Sigmoid colon (tissue), 3 donors: ENCODE data around the gene GPR42.

Source experiments
- POLR2A ChIP-seq, 2 donors: fragments of 450-650 bp; IDR thresholded peaks; one replicate each; pipeline ENCODE4 v1.6.1; 2016; ENCODE audit warnings: antibody characterized with exemption in 2 of 2, mild to moderate bottlenecking in 2 of 2, moderate library complexity in 2 of 2
- TF ChIP-seq, protein P1 (sequence below), 4 experiments: fragments of 450-650 bp in 3 of 4; fragments of 200-600 bp in 1 of 4; IDR thresholded peaks; one replicate each; pipeline ENCODE4 v1.5.1; 2016 to 2019; ENCODE audit warnings: antibody characterized with exemption in 4 of 4, mild to moderate bottlenecking in 3 of 4, moderate library complexity in 2 of 4

DNA sequence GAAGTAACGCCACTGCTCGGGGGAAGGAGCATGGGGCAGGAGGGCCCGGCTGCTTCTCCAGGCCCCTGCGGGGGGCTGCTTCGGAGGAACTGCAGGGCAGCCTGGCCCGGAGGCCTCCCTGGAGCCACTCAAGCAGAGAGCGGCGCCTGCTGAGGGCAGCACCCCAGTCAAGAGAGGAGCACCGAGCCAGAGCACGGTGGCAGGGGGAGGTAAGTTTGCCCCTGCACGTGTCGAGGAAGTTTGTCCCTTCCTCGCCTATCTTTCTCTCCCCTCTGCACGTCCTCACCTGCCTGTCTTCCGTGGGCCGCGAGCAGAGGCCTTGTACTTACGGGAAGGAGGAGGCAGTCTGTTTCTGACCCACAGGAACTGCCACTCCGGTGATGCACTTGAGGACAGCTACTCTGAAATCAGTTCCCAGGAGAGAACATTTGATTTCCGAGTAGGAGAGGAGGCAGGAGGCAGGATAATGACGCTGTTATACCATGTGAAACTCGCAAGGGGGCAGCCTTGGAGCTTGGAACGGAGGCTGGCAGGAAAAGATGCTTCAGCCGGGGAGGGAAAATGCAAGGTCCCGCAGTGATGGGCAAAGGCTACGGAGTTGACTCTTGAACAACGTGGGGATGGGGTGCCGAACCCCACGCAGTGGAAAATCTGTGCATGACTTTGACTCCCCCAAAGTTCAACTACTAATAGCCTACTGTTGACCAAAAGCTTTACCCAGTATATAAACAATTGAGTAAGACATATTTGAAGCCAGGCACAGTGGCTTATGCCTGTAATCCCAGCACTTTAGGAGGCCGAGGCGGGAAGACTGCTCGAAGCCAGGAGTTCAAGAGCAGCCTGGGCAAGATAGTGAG is 18.2 kb upstream of the GPR42 start:
- no peak for TF ChIP-seq POLR2A (IDR thresholded peaks at IDR 0.05)
- TF ChIP-seq, protein P1, sequence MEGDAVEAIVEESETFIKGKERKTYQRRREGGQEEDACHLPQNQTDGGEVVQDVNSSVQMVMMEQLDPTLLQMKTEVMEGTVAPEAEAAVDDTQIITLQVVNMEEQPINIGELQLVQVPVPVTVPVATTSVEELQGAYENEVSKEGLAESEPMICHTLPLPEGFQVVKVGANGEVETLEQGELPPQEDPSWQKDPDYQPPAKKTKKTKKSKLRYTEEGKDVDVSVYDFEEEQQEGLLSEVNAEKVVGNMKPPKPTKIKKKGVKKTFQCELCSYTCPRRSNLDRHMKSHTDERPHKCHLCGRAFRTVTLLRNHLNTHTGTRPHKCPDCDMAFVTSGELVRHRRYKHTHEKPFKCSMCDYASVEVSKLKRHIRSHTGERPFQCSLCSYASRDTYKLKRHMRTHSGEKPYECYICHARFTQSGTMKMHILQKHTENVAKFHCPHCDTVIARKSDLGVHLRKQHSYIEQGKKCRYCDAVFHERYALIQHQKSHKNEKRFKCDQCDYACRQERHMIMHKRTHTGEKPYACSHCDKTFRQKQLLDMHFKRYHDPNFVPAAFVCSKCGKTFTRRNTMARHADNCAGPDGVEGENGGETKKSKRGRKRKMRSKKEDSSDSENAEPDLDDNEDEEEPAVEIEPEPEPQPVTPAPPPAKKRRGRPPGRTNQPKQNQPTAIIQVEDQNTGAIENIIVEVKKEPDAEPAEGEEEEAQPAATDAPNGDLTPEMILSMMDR (IDR thresholded peaks at IDR 0.05): peak; percentile 21 to 65 (median 63)
